Sigmoid colon (tissue), 7 donors: ENCODE data around the gene SORCS2. TPM values are rescaled to one million over a fixed set of nuclear protein-coding genes. Genes with fewer than 3 reads are reported as not detected.

Experiments
- DNase-seq: peaks from one replicate; pipeline ENCODE4 v3.0.0-alpha.2; 2019
- H3K27ac ChIP-seq, 4 donors: fragments of 200-600 bp; sonication (generic); one replicate each; pipeline ENCODE4 v1.5.1; 2016 to 2019; ENCODE audit warnings: mild to moderate bottlenecking in 1 of 4
- H3K27me3 ChIP-seq, 3 donors: fragments of 200-600 bp; sonication (generic); one replicate each; pipeline ENCODE4 v1.5.1; 2019; ENCODE audit warnings: mild to moderate bottlenecking in 1 of 3
- H3K36me3 ChIP-seq, 4 donors: fragments of 200-600 bp; sonication (generic); one replicate each; pipeline ENCODE4 v1.5.1; 2016 to 2019
- H3K4me1 ChIP-seq, 4 donors: fragments of 200-600 bp; sonication (generic); one replicate each; pipeline ENCODE4 v1.5.1; 2017 to 2019
- H3K4me3 ChIP-seq, 4 donors: fragments of 200-600 bp; sonication (generic); one replicate each; pipeline ENCODE4 v1.5.1; 2017 to 2019; ENCODE audit warnings: mild to moderate bottlenecking in 2 of 4, moderate library complexity in 1 of 4
- H3K9me3 ChIP-seq, 4 donors: fragments of 200-600 bp in 3 of 4; sonication (generic) in 3 of 4; one replicate each; pipeline versions ENCODE4 v1.5.1 to v1.6.1; 2013 to 2019
- CTCF ChIP-seq, 4 experiments: fragments of 450-650 bp in 3 of 4; fragments of 200-600 bp in 1 of 4; IDR thresholded peaks; one replicate each; pipeline ENCODE4 v1.5.1; 2016 to 2019; ENCODE audit warnings: antibody characterized with exemption in 4 of 4, mild to moderate bottlenecking in 3 of 4, moderate library complexity in 2 of 4
- EP300 ChIP-seq, 4 donors: sonication (generic); formaldehyde crosslinking; IDR thresholded peaks; one replicate each; pipeline ENCODE4 v1.6.1; 2017; ENCODE audit warnings: antibody characterized with exemption in 4 of 4
- POLR2A ChIP-seq, 2 donors: fragments of 450-650 bp; IDR thresholded peaks; one replicate each; pipeline ENCODE4 v1.6.1; 2016; ENCODE audit warnings: antibody characterized with exemption in 2 of 2, mild to moderate bottlenecking in 2 of 2, moderate library complexity in 2 of 2
- POLR2AphosphoS5 ChIP-seq, 4 donors: sonication (generic); formaldehyde crosslinking; IDR thresholded peaks; one replicate each; pipeline ENCODE4 v1.6.1; 2017; ENCODE audit warnings: antibody characterized with exemption in 4 of 4
- WGBS, 2 donors: extraction: QIAGEN DNeasy Blood & Tissue Kit; methylation state at CpG; one replicate each; pipeline ENCODE4 v1.1.7; 2013; 5-methylcytosine and 5-hydroxymethylcytosine counted together
- intact Hi-C: fragments of 100-400 bp; cut with DNase I; formaldehyde crosslinking; loops from one replicate; pipeline ENCODE4 v1.15.1; 2023
- polyA plus RNA-seq, 3 donors: library from polyadenylated mRNA; stranded (reverse); fragments of 200-250 nt; gene quantifications; one replicate each; pipeline ENCODE4 v1.2.3, GENCODE V29; 2013
- total RNA-seq, 4 donors: library from RNA; depleted of rRNA; stranded (reverse); fragments of >200 nt; gene quantifications; one replicate each; pipeline ENCODE4 v1.1.0, GENCODE V29; 2016
- donor health status: healthy with polysubstance abuse.
- donor health status: Bipolar disorder and iron deficiency.
- donor health status: healthy.

The SORCS2 gene
- total and polyA plus RNA-seq, 7 donors, result 1.8 to 6.4 (median 3.9) TPM; not detected in 2

GRCh38 chr4:7549866-7550265 lies 357.5 kb downstream of the SORCS2 start:
- Histone ChIP-seq H3K4me1 (peaks cover 0 to 10% (median 0%) of the 10 kb centered on the region in 4 donors), H3K4me3 (no peak overlapping the region), H3K27ac (no peak overlapping the region), H3K36me3 (no peaks in the 10 kb centered on the region), H3K27me3 (no peaks in the 10 kb centered on the region), H3K9me3 (peaks cover 0 to 17% (median 11%) of the 10 kb centered on the region in 4 donors)
- 59 to 77% methylated on average over 7 of the region's 7 CpGs for WGBS, 2 donors
- intact Hi-C loops, result no loop called here
- TF ChIP-seq POLR2A (IDR thresholded peaks at IDR 0.05), result no peak
- no peak for TF ChIP-seq CTCF (IDR thresholded peaks at IDR 0.05)
- TF ChIP-seq POLR2AphosphoS5 (IDR thresholded peaks at IDR 0.05), result no peak
- no peak for DNase-seq

GRCh38 chr4:7552466-7552865 lies 360.1 kb downstream of the SORCS2 start:
- no peak overlapping the region for H3K27ac ChIP-seq
- DNase-seq, result no peak
- TF ChIP-seq POLR2A (IDR thresholded peaks at IDR 0.05) (no peak), POLR2AphosphoS5 (IDR thresholded peaks at IDR 0.05) (no peak), CTCF (IDR thresholded peaks at IDR 0.05) (no peak), EP300 (IDR thresholded peaks at IDR 0.05) (no peak)
- no peaks in the 10 kb centered on the region for H3K27me3 ChIP-seq
- H3K4me3 ChIP-seq, result no peak overlapping the region
- no peaks in the 10 kb centered on the region for H3K4me1 ChIP-seq
- intact Hi-C loops, result no loop called here
- H3K36me3 ChIP-seq, result no peaks in the 10 kb centered on the region
- WGBS, 2 donors, result 73 to 84% methylated on average over 3 of the region's 3 CpGs
- H3K9me3 ChIP-seq, result peaks cover 0 to 17% (median 11%) of the 10 kb centered on the region in 4 donors

GRCh38 chr4:7553280-7553679 lies 360.9 kb downstream of the SORCS2 start:
- no peaks in the 10 kb centered on the region for H3K4me1 ChIP-seq
- no peak overlapping the region for H3K27ac ChIP-seq
- intact Hi-C loops, result no loop called here
- H3K36me3 ChIP-seq, result no peaks in the 10 kb centered on the region
- TF ChIP-seq POLR2A (IDR thresholded peaks at IDR 0.05), result no peak
- no peak for TF ChIP-seq CTCF (IDR thresholded peaks at IDR 0.05)
- no peak for TF ChIP-seq POLR2AphosphoS5 (IDR thresholded peaks at IDR 0.05)
- no peak for TF ChIP-seq EP300 (IDR thresholded peaks at IDR 0.05)
- no peak overlapping the region for H3K4me3 ChIP-seq
- H3K9me3 ChIP-seq, result peaks cover 0 to 17% (median 11%) of the 10 kb centered on the region in 4 donors
- DNase-seq, result no peak
- H3K27me3 ChIP-seq, result no peaks in the 10 kb centered on the region
- WGBS, 2 donors, result 93 to 95% methylated on average over 1 of the region's 1 CpG

GRCh38 chr4:7554905-7555304 lies 362.6 kb downstream of the SORCS2 start:
- TF ChIP-seq POLR2A (IDR thresholded peaks at IDR 0.05) (no peak), EP300 (IDR thresholded peaks at IDR 0.05) (no peak)
- Histone ChIP-seq H3K4me3 (no peak overlapping the region), H3K36me3 (no peaks in the 10 kb centered on the region), H3K27ac (no peak overlapping the region), H3K9me3 (peaks cover 0 to 17% (median 11%) of the 10 kb centered on the region in 4 donors), H3K4me1 (no peaks in the 10 kb centered on the region), H3K27me3 (no peaks in the 10 kb centered on the region)
- intact Hi-C loops, result no loop called here
- DNase-seq, result no peak
- WGBS, 2 donors, result 53 to 66% methylated on average over 3 of the region's 3 CpGs

GRCh38 chr4:7556558-7556957 lies 364.2 kb downstream of the SORCS2 start:
- Histone ChIP-seq H3K27ac (no peak overlapping the region), H3K9me3 (peaks cover 0 to 17% (median 11%) of the 10 kb centered on the region in 4 donors), H3K4me1 (no peaks in the 10 kb centered on the region), H3K27me3 (no peaks in the 10 kb centered on the region), H3K36me3 (no peaks in the 10 kb centered on the region), H3K4me3 (no peak overlapping the region)
- intact Hi-C loops, result no loop called here
- DNase-seq, result no peak
- TF ChIP-seq CTCF (IDR thresholded peaks at IDR 0.05) (no peak), EP300 (IDR thresholded peaks at IDR 0.05) (no peak), POLR2AphosphoS5 (IDR thresholded peaks at IDR 0.05) (no peak), POLR2A (IDR thresholded peaks at IDR 0.05) (no peak)
